Muscle layer of colon (tissue), 2 donors: Measurements from ENCODE around the gene TRIM32.

ENCODE experiments used
- H3K27ac ChIP-seq: one replicate; pipeline ENCODE4 v1.7.0; 2013; ENCODE audit warnings: low read depth, mild to moderate bottlenecking, low read length, moderate library complexity
- H3K27me3 ChIP-seq, 2 donors: one replicate each; pipeline ENCODE4 v1.7.0; 2013; ENCODE audit warnings: low read length in 2 of 2, mild to moderate bottlenecking in 2 of 2; ENCODE audit not compliant: insufficient read depth in 2 of 2, control insufficient read depth in 1 of 2
- H3K36me3 ChIP-seq: one replicate; pipeline ENCODE4 v1.7.0; 2013; ENCODE audit warnings: mild to moderate bottlenecking, low read length; ENCODE audit not compliant: insufficient read depth
- H3K4me1 ChIP-seq: one replicate; pipeline ENCODE4 v1.7.0; 2013; ENCODE audit warnings: mild to moderate bottlenecking, low read length; ENCODE audit not compliant: insufficient read depth
- H3K4me3 ChIP-seq, 2 donors: one replicate each; pipeline ENCODE4 v1.7.0; 2013; ENCODE audit warnings: low read length in 2 of 2, low read depth in 1 of 2, mild to moderate bottlenecking in 1 of 2, moderate library complexity in 1 of 2
- H3K9ac ChIP-seq: one replicate; pipeline ENCODE4 v1.7.0; 2013; ENCODE audit warnings: low read length
- H3K9me3 ChIP-seq: one replicate; pipeline ENCODE4 v1.7.0; 2013; ENCODE audit warnings: mild to moderate bottlenecking, low read length
- donor health status: abdominal sarcoma.
- donor health status: Adenocarcinoma of cecum.

The TRIM32 gene, protein sequence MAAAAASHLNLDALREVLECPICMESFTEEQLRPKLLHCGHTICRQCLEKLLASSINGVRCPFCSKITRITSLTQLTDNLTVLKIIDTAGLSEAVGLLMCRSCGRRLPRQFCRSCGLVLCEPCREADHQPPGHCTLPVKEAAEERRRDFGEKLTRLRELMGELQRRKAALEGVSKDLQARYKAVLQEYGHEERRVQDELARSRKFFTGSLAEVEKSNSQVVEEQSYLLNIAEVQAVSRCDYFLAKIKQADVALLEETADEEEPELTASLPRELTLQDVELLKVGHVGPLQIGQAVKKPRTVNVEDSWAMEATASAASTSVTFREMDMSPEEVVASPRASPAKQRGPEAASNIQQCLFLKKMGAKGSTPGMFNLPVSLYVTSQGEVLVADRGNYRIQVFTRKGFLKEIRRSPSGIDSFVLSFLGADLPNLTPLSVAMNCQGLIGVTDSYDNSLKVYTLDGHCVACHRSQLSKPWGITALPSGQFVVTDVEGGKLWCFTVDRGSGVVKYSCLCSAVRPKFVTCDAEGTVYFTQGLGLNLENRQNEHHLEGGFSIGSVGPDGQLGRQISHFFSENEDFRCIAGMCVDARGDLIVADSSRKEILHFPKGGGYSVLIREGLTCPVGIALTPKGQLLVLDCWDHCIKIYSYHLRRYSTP

DNA sequence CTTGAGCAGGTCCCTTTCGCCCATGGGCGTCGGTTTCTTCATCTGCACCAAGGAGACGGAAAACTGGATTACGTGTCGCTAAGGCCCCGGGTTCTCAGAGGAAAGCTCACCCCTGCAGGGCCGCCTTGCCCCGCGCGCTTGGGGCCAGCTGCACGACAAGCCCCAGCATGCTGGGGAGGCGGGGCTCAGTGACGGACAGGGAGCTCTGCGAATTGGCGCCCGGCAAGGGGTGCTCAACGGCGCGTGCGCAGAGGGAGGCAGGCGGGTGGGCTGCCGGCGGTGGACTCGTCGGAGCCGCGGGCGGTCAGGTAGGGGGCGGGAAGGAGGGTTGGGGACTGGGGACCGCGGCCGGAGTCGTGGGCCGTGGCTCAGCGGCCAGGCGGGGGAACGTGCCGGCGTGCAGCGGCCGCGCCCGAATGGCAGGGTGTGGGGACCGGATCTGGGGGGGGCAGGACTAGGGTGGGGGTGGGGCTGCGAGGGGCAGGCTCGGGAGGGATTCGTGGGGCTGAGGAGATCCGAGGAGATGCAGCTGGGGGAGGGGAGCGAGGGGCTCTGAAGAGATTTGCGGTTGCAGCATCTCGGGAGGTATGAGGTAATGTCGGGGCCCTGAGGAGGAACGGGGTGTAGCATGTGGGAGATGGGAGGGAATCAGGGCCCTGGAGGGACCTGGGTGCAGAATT is at the start of gene TRIM32:
TSS of gene TRIM32 (plus strand) at position 232 of the 680 bp plus-strand sequence. CDS start 10,438 bp downstream, outside the sequence.
- Histone ChIP-seq H3K36me3 (no peaks in the 10 kb centered on the region), H3K27me3 (no peaks in the 10 kb centered on the region), H3K4me3 (peak within 1 kb of the TSS; percentile 75 to 89), H3K4me1 (peaks cover 34% of the 10 kb centered on the region), H3K9ac (peak within 1 kb of the TSS; percentile 66), H3K27ac (peak within 1 kb of the TSS; percentile 76), H3K9me3 (no peaks in the 10 kb centered on the region)

DNA sequence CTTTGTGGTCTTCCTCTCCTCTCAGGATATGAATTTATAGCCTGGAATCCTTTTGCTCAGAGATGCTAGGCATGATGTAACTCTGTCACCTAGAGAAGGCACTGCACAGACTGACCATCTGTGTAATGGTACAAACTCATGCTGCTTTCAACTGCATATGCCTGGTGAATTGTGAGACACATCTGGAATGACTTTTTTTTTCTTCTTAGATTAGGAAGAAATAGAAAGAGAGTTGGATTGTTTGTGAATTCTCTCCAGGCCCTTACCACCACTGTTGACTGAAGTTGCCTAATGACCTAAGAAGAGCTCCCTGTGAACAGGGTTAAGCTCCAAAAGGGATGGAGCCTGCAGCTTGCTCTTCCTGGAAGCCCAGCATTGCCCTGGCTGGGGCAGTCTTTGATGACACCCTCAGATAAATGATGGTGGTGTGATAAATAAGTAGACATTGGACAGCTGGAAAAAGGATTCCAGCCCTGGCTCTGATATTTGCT is 47.8 kb upstream of the TRIM32 start:
- Histone ChIP-seq H3K9ac (no peak overlapping the region), H3K4me1 (peaks cover 7% of the 10 kb centered on the region), H3K9me3 (no peaks in the 10 kb centered on the region), H3K27ac (no peak overlapping the region), H3K27me3 (no peaks in the 10 kb centered on the region), H3K36me3 (no peaks in the 10 kb centered on the region), H3K4me3 (no peak overlapping the region)

DNA sequence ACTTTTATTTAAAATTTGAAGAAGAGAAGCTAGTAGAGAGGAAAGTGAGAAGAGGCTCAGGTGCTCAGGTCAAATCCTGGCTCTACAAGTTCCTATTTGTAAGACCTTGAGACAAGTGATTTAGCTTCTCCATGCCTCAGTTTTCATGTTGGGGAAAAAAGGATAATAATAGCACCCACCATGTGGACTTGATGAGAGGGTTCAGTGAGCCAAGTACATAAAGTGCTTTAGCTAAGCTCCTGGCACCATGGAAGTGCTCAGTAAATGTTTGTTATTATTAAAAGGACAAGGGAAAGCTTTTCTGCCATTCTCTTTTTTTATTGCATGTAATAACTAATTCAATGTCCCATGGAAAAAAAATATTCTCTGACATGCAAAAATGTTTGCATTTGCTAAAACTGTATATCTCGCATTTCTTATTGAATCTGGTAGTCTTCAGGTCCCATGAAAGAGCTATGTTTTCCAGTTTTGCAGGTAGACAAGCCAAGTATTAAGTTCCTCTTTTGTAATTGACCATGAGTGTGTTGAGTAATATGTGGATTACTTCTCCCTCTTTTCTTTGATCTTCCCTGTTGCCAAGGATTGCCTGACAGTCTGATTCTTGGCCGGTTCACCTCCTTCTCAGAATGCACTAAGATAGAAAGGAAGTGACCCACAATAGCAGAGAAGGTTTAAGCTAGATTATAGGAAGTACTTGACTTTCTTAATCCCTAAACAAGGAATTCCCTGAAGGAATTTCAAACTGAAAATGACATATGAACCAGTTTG is 45.6 kb upstream of the TRIM32 start:
- Histone ChIP-seq H3K27me3 (no peaks in the 10 kb centered on the region), H3K9me3 (no peaks in the 10 kb centered on the region), H3K36me3 (no peaks in the 10 kb centered on the region), H3K4me1 (peaks cover 14% of the 10 kb centered on the region), H3K9ac (no peak overlapping the region), H3K4me3 (no peak overlapping the region), H3K27ac (no peak overlapping the region)

DNA sequence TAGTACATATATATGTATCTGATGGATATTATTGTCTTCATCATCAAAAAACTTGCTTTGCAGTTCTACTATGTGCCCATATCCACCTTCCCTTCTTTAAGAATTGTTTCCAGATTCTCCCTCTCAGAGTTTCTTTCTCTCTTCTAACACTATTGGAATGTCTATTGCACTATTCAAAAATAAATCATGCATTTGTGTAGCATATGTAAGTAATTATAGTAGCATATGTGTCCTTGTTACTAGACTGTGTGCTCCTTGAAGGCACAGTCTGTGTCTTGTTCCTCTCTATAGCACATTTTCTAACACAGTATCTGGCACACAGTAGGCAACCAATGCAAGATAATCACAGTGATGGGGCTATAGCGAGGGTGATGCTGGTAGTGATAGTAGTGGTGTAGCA is 43.4 kb upstream of the TRIM32 start:
- H3K27me3 ChIP-seq = no peaks in the 10 kb centered on the region
- H3K36me3 ChIP-seq = no peaks in the 10 kb centered on the region
- H3K9me3 ChIP-seq = no peaks in the 10 kb centered on the region
- no peak overlapping the region for H3K9ac ChIP-seq
- H3K4me1 ChIP-seq = peaks cover 14% of the 10 kb centered on the region
- H3K27ac ChIP-seq = no peak overlapping the region
- H3K4me3 ChIP-seq = no peak overlapping the region

DNA sequence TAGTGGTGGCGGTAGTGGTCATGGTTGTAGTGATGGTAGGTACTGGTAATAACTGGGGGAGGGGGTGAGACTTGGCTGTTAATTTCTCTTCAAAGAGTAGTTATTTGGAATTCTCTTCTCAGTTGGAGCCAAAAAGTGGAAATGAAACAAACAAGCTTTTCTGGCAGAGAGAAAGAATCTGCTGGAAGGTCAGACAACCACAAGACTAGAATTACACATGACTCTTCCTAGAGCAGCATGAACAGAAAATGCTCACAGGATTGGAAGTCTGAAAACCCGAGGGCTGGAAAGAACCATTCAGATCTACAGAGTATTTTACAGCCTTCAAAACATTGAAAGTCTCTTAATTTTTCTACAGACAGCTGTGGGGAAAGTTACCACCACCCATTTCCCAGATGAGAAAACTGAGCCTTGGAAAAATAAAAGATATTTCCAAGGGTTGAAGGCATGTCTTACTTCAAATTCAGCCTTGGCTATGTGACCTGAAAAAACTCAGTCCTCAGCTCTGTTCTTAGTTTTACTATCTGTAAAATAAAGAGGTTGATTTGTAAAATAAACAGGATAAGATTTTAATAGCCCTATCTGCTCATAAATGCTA is 42.9 kb upstream of the TRIM32 start:
- no peaks in the 10 kb centered on the region for H3K27me3 ChIP-seq
- H3K4me3 ChIP-seq = no peak overlapping the region
- no peaks in the 10 kb centered on the region for H3K9me3 ChIP-seq
- H3K27ac ChIP-seq = no peak overlapping the region
- H3K9ac ChIP-seq = no peak overlapping the region
- H3K4me1 ChIP-seq = peaks cover 14% of the 10 kb centered on the region
- no peaks in the 10 kb centered on the region for H3K36me3 ChIP-seq

DNA sequence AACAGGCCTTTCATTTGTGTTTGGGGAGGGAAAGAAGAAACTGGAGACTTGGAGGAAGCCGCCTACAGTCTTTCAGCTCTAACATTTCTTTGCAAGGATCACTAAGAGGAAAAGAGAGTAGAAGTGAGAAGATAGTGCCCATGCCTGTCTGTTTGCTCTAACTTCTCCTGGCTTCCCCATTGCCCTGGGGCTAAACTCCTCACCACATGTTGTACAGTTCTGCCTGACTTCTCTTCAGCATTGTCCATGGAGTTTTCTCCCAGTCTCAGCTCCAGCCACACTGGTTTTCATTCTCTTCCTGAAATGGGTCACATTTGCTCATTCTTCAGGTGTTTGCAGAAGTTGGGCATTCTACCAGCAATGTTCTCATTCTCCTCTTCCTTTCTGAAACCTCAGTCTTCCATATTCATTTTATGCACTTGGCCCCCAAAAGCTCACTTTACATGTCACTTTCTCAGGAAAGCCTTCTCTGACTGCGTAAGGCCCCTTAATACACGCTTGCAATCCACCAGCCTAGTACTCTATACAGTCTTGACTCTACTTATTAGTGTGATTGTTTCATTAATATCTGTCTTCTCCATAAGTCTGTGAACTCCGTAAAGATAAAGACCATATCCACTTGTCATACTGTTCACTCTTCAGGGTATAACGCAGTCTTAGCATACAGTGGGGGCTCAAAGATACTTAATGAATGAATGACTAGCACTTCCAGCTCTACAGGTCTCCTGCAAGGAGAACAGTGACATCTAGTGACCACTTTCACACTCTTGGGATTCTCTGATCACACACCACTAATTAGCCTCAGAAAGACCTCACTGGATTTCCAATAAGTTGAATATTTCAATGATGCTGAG is 40.2 kb upstream of the TRIM32 start:
- Histone ChIP-seq H3K4me3 (no peak overlapping the region), H3K27ac (no peak overlapping the region), H3K9ac (no peak overlapping the region), H3K4me1 (peaks cover 11% of the 10 kb centered on the region), H3K27me3 (no peaks in the 10 kb centered on the region), H3K36me3 (no peaks in the 10 kb centered on the region), H3K9me3 (no peaks in the 10 kb centered on the region)

DNA sequence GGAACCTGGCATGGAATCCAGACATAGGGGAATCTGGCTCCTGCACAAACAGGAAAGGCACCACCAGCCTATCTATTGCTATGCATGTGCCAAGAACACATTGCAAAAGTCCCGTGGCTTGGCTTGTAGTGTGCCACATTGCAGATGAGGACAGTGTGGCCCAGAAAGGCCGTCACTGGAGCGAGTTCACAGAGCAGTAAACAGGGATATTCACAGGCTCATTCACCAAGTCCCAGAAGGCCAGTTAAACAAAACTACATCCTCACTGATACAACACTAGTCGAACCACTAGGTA is 39.6 kb upstream of the TRIM32 start:
- Histone ChIP-seq H3K36me3 (no peaks in the 10 kb centered on the region), H3K4me3 (no peak overlapping the region), H3K27ac (no peak overlapping the region), H3K9me3 (no peaks in the 10 kb centered on the region), H3K27me3 (no peaks in the 10 kb centered on the region), H3K9ac (no peak overlapping the region), H3K4me1 (peaks cover 11% of the 10 kb centered on the region)

DNA sequence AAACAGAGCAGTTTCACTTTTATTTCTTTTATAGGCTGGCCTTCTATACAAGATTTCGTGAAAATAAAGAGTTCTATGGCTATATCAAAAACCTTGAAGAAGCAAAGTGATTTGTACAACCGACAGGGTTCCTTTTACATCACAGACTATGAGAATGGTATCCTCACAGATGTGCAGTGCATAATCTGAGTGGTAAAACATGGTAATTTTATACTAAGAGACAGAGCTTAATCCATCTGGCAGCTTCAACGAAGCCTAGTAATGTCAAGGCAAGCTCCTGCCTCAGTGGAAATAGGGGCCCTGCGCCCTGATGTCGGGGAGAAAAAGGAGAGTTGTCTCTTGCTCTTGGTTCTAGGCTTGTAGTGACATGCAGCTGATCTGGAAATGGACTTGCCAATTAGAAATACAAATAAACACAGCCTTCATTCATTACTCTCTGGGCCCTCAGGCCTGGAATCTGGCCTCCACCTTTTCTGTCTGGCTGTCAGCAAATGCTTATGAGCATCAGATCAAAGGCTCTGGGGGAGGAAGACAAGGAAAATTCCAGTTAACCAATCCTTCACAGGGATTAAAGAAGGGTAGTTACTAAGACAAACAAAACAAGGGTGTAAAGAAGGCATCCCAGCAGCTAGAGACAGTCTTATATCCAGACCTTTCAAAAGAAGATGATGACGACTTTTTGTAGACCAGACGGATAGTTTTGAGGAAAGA is 33.6 kb upstream of the TRIM32 start:
- Histone ChIP-seq H3K9ac (no peak overlapping the region), H3K4me1 (peaks cover 3% of the 10 kb centered on the region), H3K36me3 (no peaks in the 10 kb centered on the region), H3K4me3 (no peak overlapping the region), H3K27me3 (no peaks in the 10 kb centered on the region), H3K9me3 (no peaks in the 10 kb centered on the region), H3K27ac (no peak overlapping the region)

DNA sequence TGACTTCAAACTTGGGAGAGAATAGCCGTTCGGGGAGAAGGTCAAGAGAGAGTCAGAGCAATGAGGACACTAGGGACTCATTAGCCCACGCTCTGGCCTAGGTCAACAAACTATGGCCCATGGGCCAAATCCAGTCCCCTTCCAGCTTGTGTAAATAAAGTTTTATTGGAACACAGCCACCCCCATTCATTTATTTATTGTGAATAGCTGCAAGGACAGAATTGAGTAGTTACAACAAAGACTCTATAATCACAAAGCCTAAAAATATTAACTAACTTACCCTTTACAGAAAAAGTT is 33.1 kb upstream of the TRIM32 start:
- Histone ChIP-seq H3K4me3 (no peak overlapping the region), H3K27me3 (no peaks in the 10 kb centered on the region), H3K36me3 (no peaks in the 10 kb centered on the region), H3K9me3 (no peaks in the 10 kb centered on the region), H3K4me1 (peaks cover 3% of the 10 kb centered on the region), H3K9ac (no peak overlapping the region), H3K27ac (no peak overlapping the region)

DNA sequence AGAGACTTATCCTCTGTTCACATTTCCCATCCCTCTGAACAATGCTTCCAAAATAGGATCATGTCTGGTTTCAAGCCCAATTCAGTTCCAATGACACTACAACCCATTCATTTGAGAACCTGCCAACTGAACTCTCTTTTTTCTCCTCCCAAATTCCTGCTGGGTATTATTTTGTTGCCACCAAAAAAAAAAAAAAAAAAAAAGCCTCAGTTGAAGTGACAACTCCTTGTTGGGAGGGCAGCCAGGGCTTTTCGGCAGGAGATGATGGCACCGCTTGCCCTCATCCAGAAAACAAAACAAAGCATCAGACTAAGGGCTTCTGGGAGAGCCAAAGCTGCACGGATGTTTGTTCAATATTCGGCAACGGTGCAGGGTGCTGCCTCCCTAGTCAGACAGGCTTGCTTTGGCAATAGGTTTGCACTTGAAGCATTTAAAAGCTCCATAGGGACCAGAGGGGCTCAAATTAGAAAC is 30.6 kb upstream of the TRIM32 start:
- no peak overlapping the region for H3K27ac ChIP-seq
- no peaks in the 10 kb centered on the region for H3K27me3 ChIP-seq
- H3K9ac ChIP-seq = no peak overlapping the region
- H3K4me3 ChIP-seq = no peak overlapping the region
- H3K9me3 ChIP-seq = no peaks in the 10 kb centered on the region
- H3K4me1 ChIP-seq = peaks cover 3% of the 10 kb centered on the region
- H3K36me3 ChIP-seq = no peaks in the 10 kb centered on the region
